ENCODE data around the gene SGF29.
A peak's percentile ranks its signal among the peaks of the same experiment; 100 is the strongest.
"Not testable (repeated sequence)": the region's sequence is repeated elsewhere in the genome, so short reads cannot be mapped to it uniquely, and the experiment has no call there.

The SGF29 gene

GRCh38 chr16:28553776-28554633 is at the start of gene SGF29:
SGF29 (plus strand) TSS chr16:28553920; CDS start chr16:28581070, 27,150 bp downstream.
- DNase-seq (ENCODE audit: low spot score) = peak; percentile 93

GRCh38 chr16:28504707-28505404 is 48.9 kb upstream of the SGF29 start:
- no peak for DNase-seq (ENCODE audit: low spot score)

DNA sequence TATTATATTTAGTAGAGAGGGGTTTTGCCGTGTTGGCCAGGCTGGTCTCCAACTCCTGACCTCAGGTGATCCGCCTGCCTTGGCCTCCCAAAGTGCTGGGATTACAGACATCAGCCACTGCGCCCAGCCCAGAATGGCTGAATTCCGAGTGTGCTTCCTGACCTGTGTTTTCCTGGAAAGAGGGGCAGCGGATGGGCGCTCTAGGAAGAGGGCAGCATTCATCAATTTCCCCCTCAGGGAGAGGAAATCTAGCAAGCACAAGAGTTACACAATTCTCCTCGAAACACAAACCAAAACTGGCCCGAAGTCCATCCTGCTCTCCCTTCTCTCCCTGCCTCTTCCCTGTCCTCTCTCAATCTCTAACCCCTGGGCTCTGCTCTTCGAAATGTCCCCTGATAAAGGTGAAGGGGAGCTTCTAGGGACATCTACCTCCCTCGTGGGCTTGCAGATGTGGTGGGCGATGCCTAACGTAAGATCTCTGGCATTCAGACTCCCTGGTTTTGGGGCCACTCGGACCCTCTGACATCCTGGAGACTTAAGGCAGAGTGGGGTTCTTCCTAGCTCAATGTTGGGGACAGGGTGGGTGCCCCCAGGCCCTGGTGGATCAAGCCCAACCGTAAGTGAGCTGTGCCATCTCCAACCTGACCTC is 48.1 kb upstream of the SGF29 start:
- DNase-seq (ENCODE audit: low spot score) = no peak

- no peak for DNase-seq (ENCODE audit: low spot score)
Observed at GRCh38 chr16:28511031-28511430, 42.7 kb upstream of the SGF29 start.

DNA sequence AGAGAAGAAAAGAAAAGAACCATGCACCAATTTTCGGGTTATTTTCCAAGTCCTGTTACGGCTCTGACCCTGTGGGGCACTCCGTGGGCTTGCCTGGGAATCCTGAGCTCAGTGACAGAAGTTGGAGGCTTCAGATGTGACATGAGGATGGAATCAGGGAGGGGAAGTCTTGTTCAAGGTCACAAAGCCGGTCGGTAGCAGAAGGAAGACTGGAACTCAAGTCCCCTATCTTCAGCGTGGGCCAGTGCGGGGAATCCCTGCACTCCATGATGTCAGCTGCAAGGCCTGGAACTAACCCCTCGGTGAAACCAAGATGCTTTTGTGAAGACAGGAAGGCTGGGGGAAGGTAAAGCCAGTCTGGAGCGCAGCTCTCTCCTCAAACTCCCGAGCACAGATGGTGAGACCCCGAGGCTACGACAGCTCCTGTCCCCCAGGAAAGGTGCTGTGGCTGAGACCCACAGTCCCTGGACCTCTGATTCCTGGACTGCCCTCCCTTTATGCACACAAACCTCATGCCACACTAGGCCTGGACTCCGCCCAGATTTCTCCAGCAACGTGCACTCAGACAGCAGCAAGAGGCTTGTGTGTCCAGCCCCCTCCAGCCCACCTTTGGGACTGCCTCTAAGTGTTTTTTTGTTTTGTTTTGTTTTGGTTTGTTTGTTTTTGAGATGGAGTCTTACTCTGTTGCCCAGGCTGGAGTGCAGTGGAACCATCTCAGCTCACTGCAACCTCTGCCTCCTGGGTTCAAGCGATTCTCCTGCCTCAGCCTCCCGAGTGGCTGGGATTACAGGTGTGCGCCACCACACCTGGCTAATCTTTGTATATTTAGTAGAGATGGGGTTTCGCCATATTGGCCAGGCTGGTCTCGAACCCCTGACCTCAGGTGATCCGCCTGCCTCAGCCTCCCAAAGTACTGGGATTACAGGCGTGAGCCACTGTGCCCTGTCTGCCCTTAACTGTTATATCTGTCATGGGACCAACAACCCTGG is 41.6 kb upstream of the SGF29 start:
- no peak for DNase-seq (ENCODE audit: low spot score)

GRCh38 chr16:28513484-28514181 is 40.1 kb upstream of the SGF29 start:
- no peak for DNase-seq (ENCODE audit: low spot score)

- DNase-seq (ENCODE audit: low spot score) = no peak
Observed at GRCh38 chr16:28514246-28514645, 39.5 kb upstream of the SGF29 start.

DNA sequence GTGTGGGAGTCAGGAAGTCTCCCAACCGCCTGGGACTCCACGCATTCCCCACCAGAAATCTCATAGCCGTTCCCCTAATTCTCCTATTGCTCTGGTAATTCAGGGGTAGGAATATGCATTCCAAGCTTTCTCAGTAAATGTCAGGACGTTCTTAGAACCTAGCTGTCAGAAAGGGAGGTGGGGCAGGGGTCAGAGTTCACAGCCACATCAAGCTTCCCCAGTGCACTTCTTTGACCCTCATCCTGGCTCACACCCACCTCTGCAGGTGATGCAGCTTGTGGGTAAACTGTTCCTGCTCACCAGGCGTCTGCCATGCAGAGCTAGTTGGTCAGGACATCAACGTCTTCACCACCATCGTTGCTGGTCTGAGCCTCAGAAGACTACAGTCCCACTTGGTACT is 33.0 kb upstream of the SGF29 start:
- no peak for DNase-seq (ENCODE audit: low spot score)

DNA sequence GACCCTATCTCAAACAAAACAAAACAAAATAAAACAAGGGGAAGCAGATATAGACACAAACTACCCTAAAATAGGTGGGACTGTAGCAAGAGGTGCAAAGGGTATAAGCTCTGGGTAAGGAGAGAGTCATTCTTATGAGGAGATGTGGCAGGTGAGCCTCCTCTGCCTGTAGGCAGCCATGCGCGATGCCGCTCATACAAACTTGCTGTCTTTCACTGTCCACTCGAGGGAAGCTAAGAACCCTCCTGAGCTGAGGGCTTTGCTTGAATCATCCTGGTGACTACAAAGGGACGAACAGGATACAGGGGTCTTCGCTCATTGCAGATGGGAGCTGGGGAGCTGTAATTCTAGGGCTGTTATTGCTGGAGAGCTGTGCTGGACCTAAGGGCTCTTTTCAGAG is 32.3 kb upstream of the SGF29 start:
- no peak for DNase-seq (ENCODE audit: low spot score)

- no peak for DNase-seq (ENCODE audit: low spot score)
Observed at GRCh38 chr16:28522792-28523191, 30.9 kb upstream of the SGF29 start.

DNA sequence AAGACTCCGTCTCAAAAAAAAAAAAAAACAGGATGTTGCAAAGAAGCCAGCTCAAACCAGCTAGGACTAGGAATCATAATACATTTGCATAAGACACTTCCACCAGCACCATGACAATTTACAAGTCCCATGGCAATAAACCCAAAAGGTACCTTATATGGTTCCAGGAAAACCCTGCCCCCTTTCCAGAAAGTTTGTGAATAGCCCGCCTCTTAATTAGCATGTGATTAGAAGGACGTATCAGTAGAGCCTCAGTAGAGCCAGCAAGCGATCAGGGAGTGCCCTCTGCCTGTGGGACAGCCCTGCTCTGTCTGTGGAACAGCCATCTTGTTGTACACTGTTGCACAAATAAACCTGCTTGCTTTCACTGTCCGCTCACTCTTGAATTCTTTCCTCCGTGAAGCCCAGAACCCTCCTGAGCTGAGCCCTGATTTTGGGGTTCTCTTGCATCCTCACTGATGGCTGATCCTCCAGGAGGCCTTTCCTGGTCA is 29.0 kb upstream of the SGF29 start:
- no peak for DNase-seq (ENCODE audit: low spot score)

DNA sequence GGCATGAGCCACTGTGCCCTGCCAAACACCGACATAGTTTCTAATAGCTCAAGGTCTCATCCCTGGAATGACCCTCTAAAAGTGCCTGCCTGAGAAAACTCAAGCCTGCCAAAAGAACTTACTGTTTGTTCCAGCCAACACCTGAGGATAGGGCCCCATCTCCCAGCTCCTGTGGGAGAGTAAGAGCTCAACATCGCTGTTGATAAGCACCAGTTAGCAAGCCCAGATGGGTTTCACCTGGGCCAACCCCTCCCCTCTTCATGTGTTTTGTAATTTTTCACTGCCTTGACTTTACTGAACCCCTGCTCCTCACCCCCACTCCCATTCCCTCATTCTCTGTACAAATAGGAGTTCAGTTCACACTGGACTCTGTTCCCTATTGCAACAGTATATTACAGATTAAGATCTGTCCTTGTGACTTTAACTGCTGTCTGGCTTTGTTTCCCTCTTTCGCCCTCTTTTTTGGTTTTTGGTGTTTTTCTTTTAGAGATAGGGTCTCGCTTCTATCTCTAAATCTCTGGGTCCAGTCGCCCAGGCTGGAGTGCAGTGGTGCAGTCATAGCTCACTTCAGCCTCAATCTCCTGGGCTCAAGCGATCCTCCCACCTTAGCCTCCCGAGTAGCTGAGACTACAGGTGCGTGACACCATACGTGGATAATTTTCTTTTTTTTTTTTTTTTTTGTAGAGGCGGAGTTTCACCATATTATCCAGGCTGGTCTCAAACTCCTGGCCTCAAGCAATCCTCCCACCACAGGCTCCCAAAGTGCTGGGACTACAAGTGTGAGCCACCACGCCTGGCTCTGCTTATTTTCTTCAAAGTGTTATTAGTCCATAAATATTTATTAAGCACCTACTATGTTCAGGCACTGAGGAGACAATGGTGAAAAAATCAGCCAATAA is 27.3 kb upstream of the SGF29 start:
- DNase-seq (ENCODE audit: low spot score) = no peak

- DNase-seq (ENCODE audit: low spot score) = not testable (repeated sequence)
Observed at GRCh38 chr16:28527100-28527785, 26.5 kb upstream of the SGF29 start.

DNA sequence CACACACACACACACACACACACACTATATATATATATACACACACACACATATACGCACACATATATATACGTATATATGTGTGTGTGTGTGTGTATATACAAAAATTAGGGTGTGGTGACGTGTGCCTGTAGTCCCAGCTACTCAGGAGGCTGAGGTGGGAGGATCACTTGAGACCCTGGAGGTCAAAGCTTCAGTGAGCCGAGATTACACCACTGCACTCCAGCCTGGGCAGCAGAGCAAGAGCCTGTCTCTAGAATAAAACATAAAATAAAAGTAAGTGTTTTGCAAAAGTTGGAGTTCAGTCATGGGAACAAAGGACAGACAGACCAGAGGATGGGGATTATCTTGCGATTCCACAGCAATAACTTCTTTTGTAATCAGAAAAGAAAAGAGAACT is 25.7 kb upstream of the SGF29 start:
- DNase-seq (ENCODE audit: low spot score) = no peak

- DNase-seq (ENCODE audit: low spot score) = no peak
Observed at GRCh38 chr16:28528463-28528867, 25.3 kb upstream of the SGF29 start.

DNA sequence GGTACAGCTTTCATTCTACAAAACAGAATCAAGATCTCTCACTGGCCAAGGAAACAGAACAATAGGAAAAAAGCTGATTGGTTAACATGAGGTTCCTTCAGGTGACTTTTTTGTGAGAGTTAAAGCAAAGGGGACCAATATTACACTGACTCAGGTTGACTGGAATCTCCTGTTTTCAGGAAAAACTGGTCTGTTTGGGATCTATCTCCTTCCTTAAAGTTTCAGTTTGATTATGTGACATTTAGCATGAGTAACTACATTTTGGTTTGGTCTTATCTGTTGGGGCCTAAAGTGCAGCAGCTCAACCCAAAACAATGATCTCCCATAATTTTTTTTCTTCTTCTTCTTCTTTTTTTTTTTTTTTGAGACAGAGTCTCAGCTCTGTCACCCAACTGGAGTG is 24.6 kb upstream of the SGF29 start:
- no peak for DNase-seq (ENCODE audit: low spot score)

GRCh38 chr16:28531777-28532744 is 21.7 kb upstream of the SGF29 start:
- DNase-seq (ENCODE audit: low spot score) = peak; percentile 85

All from ecto neural progenitor cell (in vitro differentiated cells).